ENCODE data around the gene KCNJ13.
A peak's percentile ranks its signal among the peaks of the same experiment; 100 is the strongest.

KCNJ13 gene

DNA sequence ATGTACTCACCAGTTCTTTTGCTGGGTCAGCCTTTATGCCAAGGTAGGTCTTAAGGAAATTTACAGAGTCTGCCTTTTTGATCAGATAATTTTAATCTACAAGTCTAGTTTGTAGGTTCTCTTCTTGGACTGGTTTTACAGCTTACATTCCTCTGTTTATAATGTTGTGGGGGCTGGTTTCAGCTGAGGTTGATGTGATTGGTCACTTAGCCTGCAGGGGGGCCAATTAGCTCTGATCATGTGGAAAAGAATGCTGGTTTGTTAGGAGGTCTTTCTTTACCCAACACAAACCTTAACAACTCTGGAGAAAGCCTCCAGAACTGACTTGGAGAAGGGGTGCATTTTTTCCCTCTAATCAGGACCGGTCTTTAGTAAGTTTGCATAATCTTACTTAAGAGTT, at the start of gene KCNJ13:
TSS of gene KCNJ13 (minus strand) at position 131 of the 400 bp plus-strand sequence. CDS start 5,203 bp downstream, outside the sequence.
- DNase-seq, result no peak

DNA sequence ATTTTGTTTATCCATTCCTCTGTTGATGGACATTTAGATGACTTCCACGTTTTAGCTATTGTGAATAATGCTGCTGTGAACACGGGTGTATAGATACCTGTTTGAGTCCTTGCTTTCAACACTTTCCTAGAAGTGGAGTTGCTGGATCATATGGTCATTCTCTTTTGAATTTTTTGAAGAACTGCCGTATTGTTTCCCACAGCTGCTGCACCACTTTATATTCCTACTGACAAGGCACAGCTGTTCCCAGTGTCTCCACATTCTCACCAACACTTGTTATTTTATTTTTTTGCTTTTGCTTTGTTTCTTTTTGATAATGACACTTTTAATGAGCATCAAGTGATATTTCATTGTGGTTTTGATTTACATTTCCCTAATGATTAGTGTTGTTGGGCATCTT, 41.4 kb upstream of the KCNJ13 start:
- no peak for DNase-seq

DNA sequence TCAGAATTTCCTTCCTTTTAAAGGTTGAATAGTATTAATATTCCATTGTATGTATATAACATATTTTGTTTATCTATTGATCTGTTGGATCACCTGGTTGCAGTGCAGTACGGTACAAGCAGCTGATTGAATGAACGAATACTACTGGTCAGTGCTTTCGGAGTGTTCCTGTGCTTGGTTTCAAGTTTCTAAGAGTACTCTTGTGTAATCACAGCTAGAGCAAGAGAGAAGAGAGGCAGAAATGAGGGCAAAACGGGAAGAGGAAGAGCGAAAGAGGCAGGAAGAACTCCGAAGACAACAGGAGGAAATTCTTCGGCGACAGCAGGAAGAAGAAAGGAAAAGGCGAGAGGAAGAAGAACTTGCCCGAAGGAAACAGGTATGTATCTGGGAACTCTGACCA, 40.3 kb upstream of the KCNJ13 start:
- DNase-seq, result no peak

DNA sequence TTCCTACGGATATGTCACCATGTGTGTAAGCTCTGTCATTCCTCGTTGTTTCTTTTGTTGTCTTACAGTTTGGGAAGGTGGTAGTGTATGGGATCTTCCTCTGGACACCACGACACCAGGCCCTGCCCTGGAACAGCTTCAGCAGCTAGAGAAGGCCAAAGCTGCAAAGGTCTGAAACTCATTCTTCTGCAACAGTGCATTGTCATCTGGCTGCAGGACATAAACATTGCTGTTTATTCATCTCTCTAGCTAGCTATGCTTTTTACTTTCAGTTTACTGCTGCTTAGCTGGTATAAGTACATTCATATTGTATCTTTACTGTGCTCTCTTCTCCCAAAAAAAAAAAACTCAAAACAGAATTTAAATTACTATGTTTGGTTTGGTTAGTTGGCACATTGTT, 39.2 kb upstream of the KCNJ13 start:
- no peak for DNase-seq

- DNase-seq, result no peak
Measured at GRCh38 chr2:232810444-232810843, 34.1 kb upstream of the KCNJ13 start.

GRCh38 chr2:232809349-232810124, 33.2 kb upstream of the KCNJ13 start:
- no peak for DNase-seq

DNA sequence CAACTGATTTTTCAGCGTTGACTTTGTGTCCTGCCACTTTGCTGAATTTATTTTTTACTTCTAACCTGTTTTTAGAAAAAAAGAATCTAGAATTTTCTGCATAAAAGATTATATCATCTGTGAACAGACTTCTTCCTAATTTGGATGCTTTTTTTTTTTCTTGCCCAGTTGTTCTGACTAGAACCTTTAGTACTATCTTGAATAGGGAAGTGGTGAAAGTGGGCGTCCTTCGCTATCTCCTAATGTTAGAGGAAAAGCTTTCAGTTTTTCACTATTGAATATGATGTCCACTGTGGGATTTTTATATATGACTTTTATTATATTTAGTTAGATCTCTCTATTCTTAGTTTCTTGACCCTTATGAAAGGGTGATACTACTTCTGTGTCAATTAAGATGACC, 25.7 kb upstream of the KCNJ13 start:
- DNase-seq, result no peak

DNA sequence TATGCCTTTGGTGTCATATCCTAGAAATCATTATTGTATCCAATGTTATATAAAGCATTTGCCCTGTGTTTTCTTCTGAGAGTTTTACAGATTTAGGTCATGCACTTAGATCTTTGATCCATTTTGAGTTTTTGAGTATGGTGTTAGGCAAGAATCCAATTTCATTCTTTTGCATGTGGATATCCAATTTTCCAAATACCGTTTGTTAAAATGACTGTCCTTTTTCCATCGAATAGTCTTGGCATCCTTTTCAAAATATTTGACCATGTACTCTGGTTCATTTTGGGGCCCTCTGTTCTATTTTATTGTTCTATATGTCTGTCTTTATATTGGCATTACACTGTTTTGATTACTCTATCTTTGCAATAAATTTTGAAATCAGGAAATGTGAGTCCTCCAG, 23.8 kb upstream of the KCNJ13 start:
- no peak for DNase-seq

DNA sequence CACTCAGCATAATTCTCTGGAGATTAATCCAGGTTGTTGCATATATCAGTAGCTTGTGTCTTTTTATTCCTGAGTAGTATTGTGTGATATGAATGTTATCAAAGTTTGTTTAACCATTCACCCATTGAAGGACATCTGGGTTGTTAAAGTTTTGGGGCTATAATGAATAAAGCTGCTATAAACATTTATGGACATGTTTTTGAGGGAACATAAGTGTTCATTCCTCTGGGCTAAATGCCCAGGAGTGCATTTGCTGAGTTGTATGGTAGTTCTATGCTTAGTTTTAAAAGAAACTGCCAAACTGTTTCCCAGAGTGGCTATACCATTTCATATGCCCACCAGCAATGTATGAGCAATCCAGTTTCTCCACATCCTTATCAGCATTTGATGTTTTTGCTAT, 21.8 kb upstream of the KCNJ13 start:
- no peak for DNase-seq

DNA sequence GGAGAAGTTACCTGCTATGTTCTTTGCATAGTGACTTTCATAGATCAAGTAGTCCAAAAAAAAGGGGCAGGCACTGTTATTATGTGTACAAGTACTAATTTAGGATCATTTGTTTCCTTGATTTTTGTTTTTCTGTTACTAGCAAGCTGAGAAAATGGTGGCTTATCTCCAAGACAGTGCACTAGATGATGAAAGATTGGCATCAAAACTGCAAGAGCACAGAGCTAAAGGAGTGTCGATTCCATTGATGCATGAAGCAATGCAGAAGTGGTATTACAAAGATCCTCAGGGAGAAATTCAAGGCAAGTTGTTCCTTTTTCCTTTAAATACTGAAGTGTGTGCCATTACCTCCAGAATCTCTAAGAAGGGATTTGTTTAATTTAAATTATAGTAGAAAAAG, 19.6 kb upstream of the KCNJ13 start:
- no peak for DNase-seq

DNA sequence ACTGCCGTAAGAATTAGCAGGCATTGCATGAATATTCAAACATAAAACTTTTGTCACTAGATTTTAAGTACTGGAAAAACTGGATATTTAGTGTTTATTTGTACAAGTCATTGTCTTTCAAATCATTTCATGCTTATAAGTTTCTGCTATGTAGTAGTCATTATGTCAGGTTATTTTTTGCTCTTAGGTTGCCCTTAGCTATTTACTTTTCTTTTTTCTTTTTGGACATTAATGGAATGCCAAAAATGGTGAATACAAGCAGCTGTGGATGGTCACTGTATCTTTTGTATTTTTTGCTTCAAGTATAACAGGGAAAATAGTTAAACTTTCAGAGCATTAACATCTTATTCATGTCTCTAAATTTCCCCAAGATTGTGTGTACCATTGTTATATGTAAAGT, 18.6 kb upstream of the KCNJ13 start:
- no peak for DNase-seq

DNA sequence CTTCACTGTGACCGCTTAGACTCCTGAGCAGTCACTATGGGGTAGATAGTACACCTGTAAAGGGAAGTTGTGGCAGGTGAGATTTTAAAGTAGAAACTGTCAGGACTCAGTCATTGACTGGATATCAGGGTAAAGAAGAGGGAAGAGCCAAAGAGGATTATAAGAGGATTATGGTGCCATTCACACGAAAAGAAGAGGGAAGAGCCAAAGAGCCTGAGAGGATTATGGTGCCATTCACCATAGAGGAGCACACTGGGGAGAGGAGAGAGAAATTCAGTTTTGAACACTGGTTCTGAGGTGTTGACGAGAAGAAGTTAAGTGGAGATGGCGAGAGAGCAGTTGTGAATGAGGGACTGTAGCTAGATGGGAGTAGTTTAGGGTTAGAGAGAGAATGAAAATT, 16.9 kb upstream of the KCNJ13 start:
- no peak for DNase-seq

DNA sequence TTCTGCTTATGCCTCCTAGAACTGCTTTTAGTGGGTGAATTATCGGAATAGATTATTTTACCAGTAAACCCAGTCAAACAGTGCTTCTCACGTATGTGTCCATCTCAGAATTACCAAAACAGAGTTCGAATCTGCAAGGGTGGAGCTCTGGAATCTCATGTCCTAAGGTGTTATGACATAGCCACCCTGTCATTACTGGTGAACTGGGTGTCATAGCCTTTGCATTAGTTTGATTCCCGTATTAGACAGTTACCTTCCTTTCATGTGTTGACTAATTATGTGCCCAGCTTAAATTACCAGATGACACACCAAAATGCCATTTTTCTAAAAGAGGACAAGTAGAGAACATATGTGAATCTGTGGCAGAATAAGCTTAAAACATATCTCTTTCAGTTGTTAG, 15.2 kb upstream of the KCNJ13 start:
- DNase-seq, result no peak

- no peak for DNase-seq
Measured at GRCh38 chr2:232789082-232789481, 12.7 kb upstream of the KCNJ13 start.

GRCh38 chr2:232787806-232788205, 11.4 kb upstream of the KCNJ13 start:
- DNase-seq, result no peak

DNA sequence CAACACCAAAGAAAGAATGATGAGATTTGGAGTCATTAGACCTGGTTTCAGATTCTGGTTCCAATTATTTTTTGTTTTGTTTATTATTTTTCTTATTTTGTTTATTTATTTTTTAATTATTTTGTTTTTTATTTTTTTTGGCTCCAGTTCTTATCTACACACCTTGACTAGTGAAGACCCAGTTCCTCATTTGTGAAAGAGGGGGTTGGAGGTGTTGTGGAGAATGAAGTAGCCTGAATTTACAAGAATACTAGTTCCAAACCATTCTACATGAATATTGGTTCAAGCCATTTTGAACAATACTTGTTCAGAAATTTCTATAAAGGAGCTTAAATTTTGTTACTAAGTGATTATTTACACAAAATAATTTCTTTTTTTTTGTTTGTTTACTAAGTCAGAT, 6.9 kb upstream of the KCNJ13 start:
- DNase-seq, result no peak

GRCh38 chr2:232781765-232782164, 5.4 kb upstream of the KCNJ13 start:
- peak in 1 of 2 donors; percentile 35 for DNase-seq

DNA sequence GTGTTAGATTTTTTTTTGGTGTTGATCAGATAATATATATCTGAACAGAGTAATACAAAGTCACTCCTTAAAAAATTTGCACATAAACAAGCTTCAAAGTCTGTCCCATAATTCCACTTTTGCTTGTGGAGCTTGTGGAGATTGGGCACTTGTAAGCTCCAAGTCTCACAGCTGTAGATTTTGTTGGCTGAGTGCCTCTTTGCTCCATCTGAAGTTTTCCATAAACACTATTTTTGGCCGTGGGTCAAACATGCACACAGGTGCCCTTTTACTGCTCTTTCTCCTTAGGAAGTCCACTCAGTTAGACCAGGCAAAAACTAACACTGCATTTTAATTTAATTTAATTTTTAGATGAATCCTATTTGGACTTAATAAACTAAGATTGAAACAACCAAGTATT, 3.6 kb upstream of the KCNJ13 start:
- no peak for DNase-seq

DNA sequence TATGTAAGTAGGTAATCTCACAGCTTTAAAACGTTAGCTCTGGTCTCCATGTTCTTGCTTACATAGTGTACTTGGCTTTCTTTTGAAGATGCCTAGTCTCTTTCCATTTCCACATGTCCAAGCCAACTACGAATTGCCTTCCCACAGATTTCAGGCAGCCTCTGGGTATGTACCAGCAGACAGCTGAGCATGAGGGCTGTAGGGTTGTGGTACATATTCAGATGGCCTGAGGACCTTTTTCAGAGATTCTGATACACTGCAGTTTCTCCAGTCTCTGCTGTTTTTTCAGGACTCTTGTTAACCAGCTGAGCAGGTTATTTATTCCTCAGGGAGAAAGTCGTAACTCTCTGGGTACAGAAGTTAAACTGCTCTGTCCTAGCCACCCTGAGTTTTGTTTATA, 3.1 kb upstream of the KCNJ13 start:
- DNase-seq, result no peak

GRCh38 chr2:232777276-232777675, 911 bp upstream of the KCNJ13 start:
- DNase-seq, result no peak

DNA sequence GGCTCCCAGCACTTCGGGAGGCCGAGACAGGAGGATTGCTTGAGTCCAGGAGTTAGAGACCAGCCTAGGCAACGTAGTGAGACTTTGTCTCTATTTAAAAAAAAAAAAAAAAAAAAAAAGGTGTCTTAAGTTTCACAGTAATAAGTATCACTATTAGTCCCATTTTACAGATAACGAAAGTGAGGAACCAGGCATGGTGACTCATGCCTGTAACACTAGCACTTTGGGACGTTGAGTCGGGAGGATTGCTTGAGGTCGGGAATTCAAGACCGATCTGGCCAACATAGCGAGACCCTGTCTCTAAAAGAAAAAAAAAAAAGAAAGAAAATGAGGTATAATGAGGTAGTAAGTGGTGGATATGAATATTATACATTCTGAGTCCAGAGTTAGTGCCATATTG, 2.5 kb downstream of the KCNJ13 start:
- no peak for DNase-seq

DNA sequence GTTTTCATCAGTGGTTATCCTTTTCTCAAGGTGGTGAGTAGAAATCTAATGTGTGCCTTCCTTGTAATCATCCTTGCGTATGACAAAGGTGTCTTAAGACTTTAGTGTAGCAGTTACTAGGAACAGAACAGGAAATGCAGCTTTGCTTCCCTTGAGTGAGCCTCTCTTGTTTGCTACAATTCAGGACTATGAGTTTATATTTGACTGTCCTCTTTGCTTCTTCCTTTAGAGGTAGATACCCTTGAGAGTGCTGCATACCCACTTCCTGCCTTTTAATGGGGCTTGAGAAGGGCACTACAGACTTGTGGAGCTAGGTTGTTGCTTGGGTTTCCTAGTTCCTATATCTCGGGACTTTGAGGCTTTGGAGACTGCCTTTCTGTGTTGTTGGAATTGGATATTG, 3.8 kb downstream of the KCNJ13 start:
- DNase-seq, result peak; percentile 29 to 40

- no peak for DNase-seq
Measured at GRCh38 chr2:232771870-232772269, 4.5 kb downstream of the KCNJ13 start.

- DNase-seq, result no peak
Measured at GRCh38 chr2:232770207-232770606, 6.2 kb downstream of the KCNJ13 start.

DNA sequence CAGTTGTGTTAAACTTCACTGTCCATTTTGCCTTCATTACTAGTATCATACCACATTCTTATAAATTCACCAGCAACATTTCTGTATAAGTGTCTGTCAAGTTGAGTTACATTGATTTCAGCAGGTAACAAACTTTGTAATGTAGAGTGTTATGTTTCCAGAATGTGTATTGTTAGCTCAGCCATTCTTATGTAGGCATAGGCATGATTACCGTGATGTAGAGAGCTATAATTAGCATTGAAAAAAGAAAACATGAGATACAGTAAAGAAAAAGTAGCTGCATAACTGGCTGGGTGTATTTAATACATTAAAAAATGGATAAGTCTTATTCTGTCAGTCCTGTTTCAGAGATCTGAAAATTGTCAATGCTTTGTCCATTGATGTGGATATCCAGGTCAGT, 8.5 kb downstream of the KCNJ13 start:
- no peak for DNase-seq

Measured in CD4-positive, alpha-beta T cell treated with Interleukin-4 for 1 hour (primary cell).